ENCODE results near the gene NCKAP1.
A peak's percentile ranks its signal among the peaks of the same experiment; 100 is the strongest.

The NCKAP1 gene

GRCh38 chr2:183026424-183026823 is 11.8 kb downstream of the NCKAP1 start:
- DNase-seq (ENCODE audit: low spot score) (no peak), ATAC-seq (ENCODE audit: low read depth) (no peak)
- no peak for TF ChIP-seq CTCF (IDR thresholded peaks at IDR 0.05; ENCODE audit: poor library complexity, severe bottlenecking)
- H3K36me3 ChIP-seq (ENCODE audit: low read depth) = peaks cover 23% of the 10 kb centered on the region
- H3K27me3 ChIP-seq (ENCODE audit: insufficient read depth, poor library complexity, severe bottlenecking) = no peaks in the 10 kb centered on the region
- H3K9me3 ChIP-seq (ENCODE audit: severe bottlenecking) = no peaks in the 10 kb centered on the region
- H3K27ac ChIP-seq (ENCODE audit: poor library complexity, severe bottlenecking) = no peak overlapping the region
- no peak overlapping the region for H3K4me3 ChIP-seq (ENCODE audit: severe bottlenecking)
- peaks cover 29% of the 10 kb centered on the region for H3K4me1 ChIP-seq (ENCODE audit: insufficient read depth, poor library complexity, severe bottlenecking)

- no peaks in the 10 kb centered on the region for H3K9me3 ChIP-seq (ENCODE audit: severe bottlenecking)
- TF ChIP-seq CTCF (IDR thresholded peaks at IDR 0.05; ENCODE audit: poor library complexity, severe bottlenecking) = no peak
- no peak overlapping the region for H3K4me3 ChIP-seq (ENCODE audit: severe bottlenecking)
- no peaks in the 10 kb centered on the region for H3K27me3 ChIP-seq (ENCODE audit: insufficient read depth, poor library complexity, severe bottlenecking)
- DNase-seq (ENCODE audit: low spot score) (no peak), ATAC-seq (ENCODE audit: low read depth) (no peak)
- H3K36me3 ChIP-seq (ENCODE audit: low read depth) = peaks cover 27% of the 10 kb centered on the region
- H3K27ac ChIP-seq (ENCODE audit: poor library complexity, severe bottlenecking) = no peak overlapping the region
- peaks cover 27% of the 10 kb centered on the region for H3K4me1 ChIP-seq (ENCODE audit: insufficient read depth, poor library complexity, severe bottlenecking)
Observed at GRCh38 chr2:183025993-183026392, 12.3 kb downstream of the NCKAP1 start.

GRCh38 chr2:183024339-183025095 is 13.7 kb downstream of the NCKAP1 start:
- Histone ChIP-seq H3K4me1 (ENCODE audit: insufficient read depth, poor library complexity, severe bottlenecking) (peaks cover 39% of the 10 kb centered on the region), H3K36me3 (ENCODE audit: low read depth) (peaks cover 28% of the 10 kb centered on the region), H3K4me3 (ENCODE audit: severe bottlenecking) (no peak overlapping the region), H3K27ac (ENCODE audit: poor library complexity, severe bottlenecking) (no peak overlapping the region), H3K9me3 (ENCODE audit: severe bottlenecking) (no peaks in the 10 kb centered on the region), H3K27me3 (ENCODE audit: insufficient read depth, poor library complexity, severe bottlenecking) (no peaks in the 10 kb centered on the region)
- no peak for TF ChIP-seq CTCF (IDR thresholded peaks at IDR 0.05; ENCODE audit: poor library complexity, severe bottlenecking)
- no peak for ATAC-seq (ENCODE audit: low read depth)
- no peak for DNase-seq (ENCODE audit: low spot score)

GRCh38 chr2:183022711-183023110 is 15.5 kb downstream of the NCKAP1 start:
- ATAC-seq (ENCODE audit: low read depth) = no peak
- Histone ChIP-seq H3K27ac (ENCODE audit: poor library complexity, severe bottlenecking) (no peak overlapping the region), H3K36me3 (ENCODE audit: low read depth) (peaks cover 43% of the 10 kb centered on the region), H3K27me3 (ENCODE audit: insufficient read depth, poor library complexity, severe bottlenecking) (no peaks in the 10 kb centered on the region), H3K9me3 (ENCODE audit: severe bottlenecking) (no peaks in the 10 kb centered on the region), H3K4me3 (ENCODE audit: severe bottlenecking) (no peak overlapping the region), H3K4me1 (ENCODE audit: insufficient read depth, poor library complexity, severe bottlenecking) (peaks cover 41% of the 10 kb centered on the region)
- no peak for DNase-seq (ENCODE audit: low spot score)
- no peak for TF ChIP-seq CTCF (IDR thresholded peaks at IDR 0.05; ENCODE audit: poor library complexity, severe bottlenecking)

- Histone ChIP-seq H3K4me1 (ENCODE audit: insufficient read depth, poor library complexity, severe bottlenecking) (peaks cover 38% of the 10 kb centered on the region), H3K9me3 (ENCODE audit: severe bottlenecking) (no peaks in the 10 kb centered on the region), H3K36me3 (ENCODE audit: low read depth) (peaks cover 49% of the 10 kb centered on the region), H3K27ac (ENCODE audit: poor library complexity, severe bottlenecking) (peak overlapping the region; percentile 55), H3K4me3 (ENCODE audit: severe bottlenecking) (no peak overlapping the region), H3K27me3 (ENCODE audit: insufficient read depth, poor library complexity, severe bottlenecking) (no peaks in the 10 kb centered on the region)
- no peak for TF ChIP-seq CTCF (IDR thresholded peaks at IDR 0.05; ENCODE audit: poor library complexity, severe bottlenecking)
- no peak for DNase-seq (ENCODE audit: low spot score)
- ATAC-seq (ENCODE audit: low read depth) = no peak
Observed at GRCh38 chr2:183021613-183022012, 16.6 kb downstream of the NCKAP1 start.

Data from RWPE2 (cell line).